ENCODE results near the gene UBA3.

The UBA3 gene

DNA sequence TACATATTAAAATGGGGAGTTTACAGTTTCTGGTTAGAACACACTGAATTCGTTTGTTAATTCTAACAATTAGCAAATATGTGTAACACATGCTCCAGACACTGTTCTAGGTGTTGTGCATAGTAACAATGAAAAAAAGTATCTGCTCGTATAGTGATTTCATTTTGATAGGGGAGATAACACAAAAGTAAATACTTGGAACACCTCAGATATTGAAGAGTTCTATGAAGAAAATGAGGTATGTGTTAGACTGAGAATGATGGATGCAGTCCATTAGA, 21.3 kb downstream of the UBA3 start:
- Histone ChIP-seq H4K20me1 (ENCODE audit: low read depth, low read length) (no peaks in the 10 kb centered on the region), H3K9ac (ENCODE audit: low read length) (peak overlapping the region; percentile 22; the same call in 1 of the 2 replicates), H3F3A (ENCODE audit: insufficient read depth) (peaks cover 15% of the 10 kb centered on the region), H3K27me3 (ENCODE audit: low read length) (no peaks in the 10 kb centered on the region), H3K36me3 (ENCODE audit: low read length) (peaks cover 68% of the 10 kb centered on the region), H2AFZ (ENCODE audit: low read depth, low read length, severe bottlenecking) (no peak overlapping the region), H3K4me2 (ENCODE audit: low read depth, low read length, poor library complexity, severe bottlenecking) (peak overlapping the region; percentile 39), H3K4me3 (ENCODE audit: insufficient read depth, low read length, poor library complexity, severe bottlenecking) (no peak overlapping the region), H3K9me2 (replicated peaks; ENCODE audit: insufficient read depth, low read length) (no peaks in the 10 kb centered on the region), H3K9me3 (ENCODE audit: insufficient read depth, low read length) (no peaks in the 10 kb centered on the region), H3K79me2 (ENCODE audit: insufficient read depth, low read length) (no peaks in the 10 kb centered on the region), H3K27ac (ENCODE audit: low read depth, low read length) (peak overlapping the region; percentile 55)
- TF ChIP-seq EZH2phosphoT487 (conservative IDR thresholded peaks at IDR 0.05; ENCODE audit: low read length) = no peak
- TF ChIP-seq, protein P1, sequence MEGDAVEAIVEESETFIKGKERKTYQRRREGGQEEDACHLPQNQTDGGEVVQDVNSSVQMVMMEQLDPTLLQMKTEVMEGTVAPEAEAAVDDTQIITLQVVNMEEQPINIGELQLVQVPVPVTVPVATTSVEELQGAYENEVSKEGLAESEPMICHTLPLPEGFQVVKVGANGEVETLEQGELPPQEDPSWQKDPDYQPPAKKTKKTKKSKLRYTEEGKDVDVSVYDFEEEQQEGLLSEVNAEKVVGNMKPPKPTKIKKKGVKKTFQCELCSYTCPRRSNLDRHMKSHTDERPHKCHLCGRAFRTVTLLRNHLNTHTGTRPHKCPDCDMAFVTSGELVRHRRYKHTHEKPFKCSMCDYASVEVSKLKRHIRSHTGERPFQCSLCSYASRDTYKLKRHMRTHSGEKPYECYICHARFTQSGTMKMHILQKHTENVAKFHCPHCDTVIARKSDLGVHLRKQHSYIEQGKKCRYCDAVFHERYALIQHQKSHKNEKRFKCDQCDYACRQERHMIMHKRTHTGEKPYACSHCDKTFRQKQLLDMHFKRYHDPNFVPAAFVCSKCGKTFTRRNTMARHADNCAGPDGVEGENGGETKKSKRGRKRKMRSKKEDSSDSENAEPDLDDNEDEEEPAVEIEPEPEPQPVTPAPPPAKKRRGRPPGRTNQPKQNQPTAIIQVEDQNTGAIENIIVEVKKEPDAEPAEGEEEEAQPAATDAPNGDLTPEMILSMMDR (IDR thresholded peaks at IDR 0.05; ENCODE audit: insufficient read depth, low read length, poor library complexity, severe bottlenecking) = no peak

DNA sequence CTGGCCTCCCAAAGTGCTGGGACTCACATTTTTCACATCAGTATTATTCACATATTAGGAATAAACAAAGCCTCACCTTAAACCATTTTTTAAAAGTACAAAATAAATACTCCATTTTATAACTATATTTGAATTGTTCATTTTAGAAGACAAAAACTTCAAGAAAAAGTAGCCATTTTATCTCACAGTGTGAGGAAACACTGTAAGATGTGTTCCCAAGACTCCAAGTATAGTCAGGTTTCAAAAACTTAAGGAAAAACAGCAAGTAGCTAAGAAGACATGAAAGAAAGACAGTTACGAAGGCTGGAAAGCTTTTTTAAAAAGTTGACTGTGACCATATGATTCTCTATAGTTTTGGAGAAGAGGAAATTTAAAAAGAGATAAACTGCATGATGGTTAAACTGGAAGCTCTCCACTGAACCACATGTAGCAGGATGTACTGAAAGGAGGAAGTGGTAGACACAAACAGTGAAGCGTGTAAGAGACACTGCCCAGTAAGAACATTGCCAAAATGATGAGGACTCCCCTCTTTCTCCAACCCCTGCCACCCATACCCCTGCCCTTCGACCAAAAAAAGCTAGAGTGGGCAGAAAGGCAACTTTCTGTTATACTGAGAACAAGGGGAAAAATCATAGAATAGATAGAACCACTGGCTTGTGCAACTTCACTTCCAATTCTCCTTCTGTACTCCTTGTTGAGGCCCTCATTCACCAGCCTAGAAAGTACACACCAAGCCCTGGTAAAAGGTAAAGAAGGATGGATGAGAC, 21.8 kb downstream of the UBA3 start:
- H3K36me3 ChIP-seq (ENCODE audit: low read length) = peaks cover 63% of the 10 kb centered on the region
- peak overlapping the region; percentile 55 for H3K27ac ChIP-seq (ENCODE audit: low read depth, low read length)
- H3K4me3 ChIP-seq (ENCODE audit: insufficient read depth, low read length, poor library complexity, severe bottlenecking) = no peak overlapping the region
- no peak for TF ChIP-seq EZH2phosphoT487 (conservative IDR thresholded peaks at IDR 0.05; ENCODE audit: low read length)
- TF ChIP-seq, protein P1 (IDR thresholded peaks at IDR 0.05; ENCODE audit: insufficient read depth, low read length, poor library complexity, severe bottlenecking) = no peak
- H3K27me3 ChIP-seq (ENCODE audit: low read length) = no peaks in the 10 kb centered on the region
- no peaks in the 10 kb centered on the region for H3K79me2 ChIP-seq (ENCODE audit: insufficient read depth, low read length)
- no peaks in the 10 kb centered on the region for H3K9me2 ChIP-seq (replicated peaks; ENCODE audit: insufficient read depth, low read length)
- peak overlapping the region; percentile 22; the same call in 1 of the 2 replicates for H3K9ac ChIP-seq (ENCODE audit: low read length)
- peak overlapping the region; percentile 39 for H3K4me2 ChIP-seq (ENCODE audit: low read depth, low read length, poor library complexity, severe bottlenecking)
- H2AFZ ChIP-seq (ENCODE audit: low read depth, low read length, severe bottlenecking) = peak overlapping the region; percentile 6
- H3K9me3 ChIP-seq (ENCODE audit: insufficient read depth, low read length) = no peaks in the 10 kb centered on the region
- peaks cover 21% of the 10 kb centered on the region for H3F3A ChIP-seq (ENCODE audit: insufficient read depth)
- no peaks in the 10 kb centered on the region for H4K20me1 ChIP-seq (ENCODE audit: low read depth, low read length)

DNA sequence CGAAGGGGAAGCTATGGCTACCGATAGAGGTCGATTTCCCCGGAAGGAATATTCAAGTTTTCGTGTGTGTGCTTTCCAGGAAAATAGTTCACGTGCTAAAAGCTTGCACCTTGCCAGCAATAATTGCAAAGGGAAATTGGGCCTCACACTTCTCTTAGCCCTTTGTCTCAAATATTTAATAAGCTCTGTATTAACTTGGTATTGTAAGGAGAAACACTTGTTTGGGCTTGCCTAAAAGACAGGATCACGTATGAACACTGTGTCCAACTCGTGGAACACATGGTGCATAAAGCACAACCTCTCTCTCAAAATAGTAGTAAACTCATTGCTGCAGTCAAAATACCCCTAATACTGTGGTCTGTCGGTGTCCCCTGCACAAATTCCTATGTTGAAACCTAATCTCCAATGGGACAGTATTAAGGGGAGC, 27.7 kb downstream of the UBA3 start:
- TF ChIP-seq, protein P1 (IDR thresholded peaks at IDR 0.05; ENCODE audit: insufficient read depth, low read length, poor library complexity, severe bottlenecking) = no peak
- no peak for TF ChIP-seq EZH2phosphoT487 (conservative IDR thresholded peaks at IDR 0.05; ENCODE audit: low read length)
- H3K79me2 ChIP-seq (ENCODE audit: insufficient read depth, low read length) = peaks cover 42% of the 10 kb centered on the region
- H3K4me3 ChIP-seq (ENCODE audit: insufficient read depth, low read length, poor library complexity, severe bottlenecking) = peak overlapping the region; percentile 93
- peak overlapping the region; percentile 79 for H3K9ac ChIP-seq (ENCODE audit: low read length)
- H3K27ac ChIP-seq (ENCODE audit: low read depth, low read length) = peak overlapping the region; percentile 31
- no peaks in the 10 kb centered on the region for H3K27me3 ChIP-seq (ENCODE audit: low read length)
- H3K36me3 ChIP-seq (ENCODE audit: low read length) = peaks cover 37% of the 10 kb centered on the region
- peak overlapping the region; percentile 98 for H3K4me2 ChIP-seq (ENCODE audit: low read depth, low read length, poor library complexity, severe bottlenecking)
- no peaks in the 10 kb centered on the region for H3K9me3 ChIP-seq (ENCODE audit: insufficient read depth, low read length)
- peaks cover 25% of the 10 kb centered on the region for H3F3A ChIP-seq (ENCODE audit: insufficient read depth)
- H4K20me1 ChIP-seq (ENCODE audit: low read depth, low read length) = no peaks in the 10 kb centered on the region
- H3K9me2 ChIP-seq (replicated peaks; ENCODE audit: insufficient read depth, low read length) = no peaks in the 10 kb centered on the region
- H2AFZ ChIP-seq (ENCODE audit: low read depth, low read length, severe bottlenecking) = peak overlapping the region; percentile 72

Measured in SU-DHL-6 (cell line).